Muscle of back (tissue), 11 donors: ENCODE results near the gene TXNDC2. TPM values are rescaled to one million over a fixed set of nuclear protein-coding genes. Genes with fewer than 3 reads are reported as not detected.
A peak's percentile ranks its signal among the peaks of the same experiment; 100 is the strongest.

ENCODE experiments used
- DNase-seq, 3 donors: peaks; one replicate each; pipeline versions ENCODE4 v3.0.0 to v3.0.0-alpha.2; 2013
- polyA plus RNA-seq, 10 donors: library from polyadenylated mRNA; unstranded; fragments of 120-200 nt; gene quantifications; one replicate each; pipeline ENCODE4 v1.2.1, GENCODE V29; 2013; ENCODE audit not compliant: insufficient read length in 10 of 10

The TXNDC2 gene
- polyA plus RNA-seq, 10 donors = 0.04 to 0.12 (median 0.09) TPM; not detected in 4

DNA sequence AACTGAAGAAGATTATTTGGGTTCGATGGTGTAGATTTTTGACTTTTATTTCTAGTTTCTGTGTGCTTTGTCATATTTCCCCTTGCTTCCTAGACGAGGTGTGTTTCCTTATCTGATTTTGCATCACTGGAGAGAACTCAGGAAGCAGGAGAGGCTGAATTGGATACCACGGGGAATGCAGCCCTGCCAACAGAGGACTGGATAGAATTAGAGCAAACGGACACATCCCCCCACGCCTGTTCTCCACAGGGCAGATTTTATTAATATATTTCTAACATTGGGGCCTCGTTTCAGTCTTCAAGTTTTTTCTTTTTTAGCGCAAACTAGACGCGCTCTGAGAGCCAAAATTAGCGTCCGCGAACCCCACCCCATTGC is 27.4 kb downstream of the TXNDC2 start:
- no peak for DNase-seq

DNA sequence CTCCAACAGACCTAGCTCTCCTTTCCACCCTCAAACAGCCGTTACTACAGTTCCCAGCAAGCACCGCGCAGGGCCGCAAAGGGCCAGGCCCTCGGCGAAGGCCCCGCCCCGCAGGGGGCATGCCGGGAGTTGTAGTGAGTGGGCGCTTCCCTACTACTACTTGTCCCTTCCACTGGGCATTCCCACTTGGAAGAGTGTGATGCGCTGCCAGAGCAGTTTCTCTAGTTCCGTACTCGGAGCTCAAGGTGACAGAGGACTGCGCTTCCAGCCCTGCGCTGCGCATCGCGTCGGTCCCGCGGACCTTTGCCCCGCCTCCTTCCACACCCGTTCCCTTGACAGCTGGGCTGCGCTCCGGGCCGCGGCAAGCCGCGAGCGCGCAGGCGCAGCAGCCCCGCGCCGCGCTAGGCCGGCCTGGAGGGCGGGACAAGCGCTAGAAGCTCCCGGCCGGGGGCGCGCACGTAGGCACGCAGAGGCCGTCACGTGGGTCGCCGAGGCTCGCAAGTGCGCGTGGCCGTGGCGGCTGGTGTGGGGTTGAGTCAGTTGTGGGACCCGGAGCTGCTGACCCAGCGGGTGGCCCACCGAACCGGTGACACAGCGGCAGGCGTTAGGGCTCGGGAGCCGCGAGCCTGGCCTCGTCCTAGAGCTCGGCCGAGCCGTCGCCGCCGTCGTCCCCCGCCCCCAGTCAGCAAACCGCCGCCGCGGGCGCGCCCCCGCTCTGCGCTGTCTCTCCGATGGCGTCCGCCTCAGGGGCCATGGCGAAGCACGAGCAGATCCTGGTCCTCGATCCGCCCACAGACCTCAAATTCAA is 28.0 kb downstream of the TXNDC2 start, which contains the start of gene VAPA:
Gene VAPA (plus strand): TSS at position 491 of the 808 bp plus-strand sequence. CDS start 241 bp downstream, at position 732.
- peak; percentile 98 to 100 (median 99) for DNase-seq

DNA sequence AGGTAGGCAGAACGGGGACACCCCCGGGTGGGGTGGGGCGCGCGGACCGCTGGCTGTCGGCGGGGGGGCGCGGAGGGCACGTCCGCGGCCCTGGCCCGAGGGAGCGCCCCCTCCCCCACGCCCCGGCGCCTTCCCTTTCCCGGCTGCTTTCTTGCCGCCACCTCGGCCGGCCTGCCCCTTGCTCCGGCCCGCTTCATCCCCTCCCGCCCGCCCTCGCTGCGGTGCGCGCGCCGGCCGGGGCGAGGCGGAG is 28.5 kb downstream of the TXNDC2 start:
- DNase-seq = no peak

DNA sequence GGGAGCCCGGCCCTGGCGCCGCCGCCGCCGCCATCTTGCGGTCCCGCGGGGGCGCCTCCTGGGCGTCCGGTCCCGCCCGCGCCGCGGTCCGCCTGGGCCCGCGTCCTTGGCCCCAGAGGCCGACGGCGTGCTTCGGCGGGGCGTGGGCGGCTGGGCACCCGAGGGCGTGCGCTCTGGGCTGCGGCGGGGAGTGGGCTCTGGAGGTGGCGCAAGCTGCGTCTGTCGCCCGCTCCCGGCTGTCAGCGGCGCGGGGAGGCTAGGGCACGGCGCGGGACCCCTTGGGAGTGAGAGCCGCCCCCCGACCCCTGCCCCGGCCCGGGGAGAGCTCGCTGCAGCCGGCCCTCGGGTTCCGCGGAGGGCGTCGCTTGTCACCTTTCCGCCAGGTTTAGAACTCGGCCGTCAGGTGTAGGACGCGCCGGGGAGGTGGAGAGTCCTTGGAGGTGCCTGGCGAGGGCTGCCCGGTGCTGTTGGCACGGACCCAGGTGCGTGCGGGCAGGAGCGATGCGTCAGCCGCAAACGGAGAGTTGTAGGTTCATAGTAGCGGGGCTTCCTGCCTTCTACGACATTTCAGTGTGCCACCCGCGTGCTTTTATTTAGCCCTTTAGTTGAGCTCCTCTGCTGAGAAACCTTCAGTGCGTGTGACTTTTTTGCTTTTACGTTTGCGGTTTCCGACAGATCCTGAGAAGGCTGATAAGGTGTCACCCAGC is 29.0 kb downstream of the TXNDC2 start:
- DNase-seq = peak; percentile 49 to 78 (median 53)

DNA sequence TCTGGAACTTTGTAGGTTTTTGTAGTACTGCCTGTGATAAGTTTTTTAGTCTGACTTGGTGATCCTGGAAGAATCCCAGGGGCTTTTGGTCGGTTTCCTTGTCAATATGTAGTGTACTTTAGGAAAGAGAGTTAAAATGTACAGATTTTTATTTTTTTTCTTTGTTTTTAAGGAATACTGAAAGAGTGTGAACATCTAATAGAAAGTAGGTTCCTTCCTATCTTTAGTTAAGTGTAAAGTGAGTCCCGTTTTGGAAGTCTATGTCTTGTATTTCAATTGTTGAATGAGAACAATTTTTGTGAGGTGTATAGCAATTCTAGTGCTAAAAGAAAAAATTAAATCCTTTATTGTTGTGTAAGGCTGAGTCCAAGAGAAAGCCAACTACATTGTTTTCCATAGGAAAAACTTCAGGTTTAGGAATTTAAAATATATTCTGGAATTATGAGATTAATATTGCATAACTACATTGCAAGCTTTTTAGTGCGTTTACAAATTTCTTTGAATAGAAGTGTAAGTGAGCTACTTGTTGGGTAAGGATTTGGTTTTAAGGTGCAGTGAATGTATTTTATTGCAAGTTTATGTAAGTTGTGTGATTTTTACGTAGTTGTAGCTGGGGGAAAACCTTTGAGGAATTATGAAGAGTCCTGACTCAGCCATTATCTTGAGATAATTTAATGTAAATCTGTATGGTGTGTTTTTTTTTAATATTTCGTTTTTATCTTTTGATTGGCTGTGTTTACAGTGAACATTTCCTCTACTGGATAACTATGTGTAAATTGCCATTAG is 29.7 kb downstream of the TXNDC2 start:
- DNase-seq = peak in 1 of 3 donors; percentile 20

DNA sequence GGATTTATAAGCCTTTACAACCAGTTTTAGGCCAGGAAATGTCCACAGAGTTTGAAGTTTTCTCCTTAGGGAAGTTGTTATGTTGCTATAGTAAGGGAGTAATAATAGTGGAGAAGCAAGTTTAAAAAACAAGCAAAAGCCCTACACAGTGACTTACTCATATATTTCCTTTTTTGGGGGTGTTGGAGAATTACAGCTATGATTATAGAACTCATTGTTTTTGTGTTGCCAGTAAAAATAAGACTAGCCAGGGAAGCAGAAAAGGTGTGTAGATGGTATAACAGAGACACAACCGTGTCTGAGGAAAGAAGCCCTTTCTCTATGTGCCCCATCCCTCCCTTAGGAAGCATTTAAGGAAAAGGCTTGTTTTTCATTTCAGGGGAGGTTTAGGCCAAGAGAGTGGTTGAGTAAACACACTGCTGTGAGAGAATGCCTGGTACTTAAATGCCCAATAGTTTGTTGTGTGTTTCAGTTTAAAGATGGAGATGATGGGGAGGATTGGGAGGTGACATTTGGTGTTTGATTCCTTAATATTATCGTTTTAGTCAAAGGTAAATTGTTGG is 30.4 kb downstream of the TXNDC2 start:
- DNase-seq = peak in 1 of 3 donors; percentile 37

DNA sequence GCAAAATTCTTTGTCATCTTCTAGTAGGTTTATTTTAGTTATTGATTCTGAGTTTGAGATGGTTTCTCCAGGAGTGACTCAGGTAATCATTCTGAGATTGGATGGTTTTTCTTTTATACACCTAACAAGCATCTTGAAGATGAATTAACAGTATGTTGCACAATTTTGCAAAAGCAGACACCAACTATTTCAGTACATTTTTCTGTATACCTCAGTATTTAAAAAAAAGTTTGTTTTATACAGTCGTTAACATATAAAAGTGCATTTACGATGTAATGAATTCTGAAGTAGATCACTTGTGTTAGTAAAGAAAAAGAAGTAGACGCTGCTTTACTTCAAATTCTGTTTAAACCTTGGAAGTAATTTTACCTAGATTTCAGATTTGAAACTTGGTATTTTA is 31.0 kb downstream of the TXNDC2 start:
- no peak for DNase-seq

DNA sequence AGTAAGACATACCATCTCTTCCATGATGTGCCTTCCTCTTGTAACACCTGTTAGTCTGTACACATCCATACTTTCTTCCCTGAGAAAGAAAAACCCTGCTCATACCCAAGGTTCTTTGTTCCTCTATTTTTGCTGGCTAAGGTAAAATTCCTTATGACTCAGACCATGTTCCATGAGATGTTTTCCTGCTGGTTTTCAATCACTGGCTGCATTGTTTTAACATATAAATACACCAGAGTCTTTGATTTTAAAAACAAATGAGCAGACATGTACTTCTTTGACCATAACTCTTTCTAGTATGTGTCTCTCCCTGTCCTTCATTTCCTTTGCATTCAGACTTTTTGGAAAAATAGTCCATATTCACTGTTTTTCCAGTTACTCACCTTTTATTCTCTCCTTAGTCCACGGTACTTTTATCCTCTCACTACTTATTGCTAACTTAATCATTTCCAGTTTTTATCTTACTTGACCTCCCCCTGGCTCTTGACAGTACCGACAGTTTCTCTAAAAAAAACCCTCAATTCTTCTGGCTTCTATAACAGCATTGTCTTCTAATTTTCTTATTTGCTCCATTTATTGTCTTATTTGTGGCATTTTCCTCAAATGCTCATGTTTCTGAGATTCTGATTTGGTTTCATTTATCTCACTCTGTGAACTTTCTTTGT is 32.4 kb downstream of the TXNDC2 start:
- peak in 1 of 3 donors; percentile 22 for DNase-seq

DNA sequence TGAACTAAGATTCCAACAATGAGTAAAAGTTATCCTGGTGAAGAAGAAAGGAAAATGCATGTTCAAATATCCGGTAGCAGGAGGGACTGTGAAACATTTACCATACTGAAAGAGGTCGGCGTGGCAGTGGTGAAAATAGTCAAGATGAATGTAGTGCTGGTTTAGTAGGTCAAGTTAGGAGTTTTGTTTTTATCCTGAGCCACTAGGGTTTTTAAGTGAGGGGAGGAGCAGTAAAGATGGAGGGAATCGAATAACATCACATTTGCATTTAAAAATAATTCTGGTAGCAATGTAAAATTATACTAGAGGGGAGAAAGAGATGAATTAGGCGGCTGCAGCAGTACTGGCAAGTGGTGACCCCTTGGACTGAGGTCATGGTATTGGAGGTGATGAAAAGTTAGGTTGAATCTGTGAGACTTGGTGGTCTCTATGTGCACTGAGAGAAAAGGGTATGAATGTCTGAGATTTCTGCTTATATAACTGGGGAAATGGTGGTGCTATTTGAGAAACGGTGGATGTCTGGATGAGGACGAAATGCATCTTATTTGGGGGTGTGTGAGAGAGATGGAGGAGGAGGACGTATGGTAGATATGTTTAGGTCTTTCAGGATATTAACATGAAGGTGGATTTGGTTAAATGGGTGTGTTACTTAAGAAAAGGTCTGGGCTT is 33.9 kb downstream of the TXNDC2 start:
- DNase-seq = no peak

DNA sequence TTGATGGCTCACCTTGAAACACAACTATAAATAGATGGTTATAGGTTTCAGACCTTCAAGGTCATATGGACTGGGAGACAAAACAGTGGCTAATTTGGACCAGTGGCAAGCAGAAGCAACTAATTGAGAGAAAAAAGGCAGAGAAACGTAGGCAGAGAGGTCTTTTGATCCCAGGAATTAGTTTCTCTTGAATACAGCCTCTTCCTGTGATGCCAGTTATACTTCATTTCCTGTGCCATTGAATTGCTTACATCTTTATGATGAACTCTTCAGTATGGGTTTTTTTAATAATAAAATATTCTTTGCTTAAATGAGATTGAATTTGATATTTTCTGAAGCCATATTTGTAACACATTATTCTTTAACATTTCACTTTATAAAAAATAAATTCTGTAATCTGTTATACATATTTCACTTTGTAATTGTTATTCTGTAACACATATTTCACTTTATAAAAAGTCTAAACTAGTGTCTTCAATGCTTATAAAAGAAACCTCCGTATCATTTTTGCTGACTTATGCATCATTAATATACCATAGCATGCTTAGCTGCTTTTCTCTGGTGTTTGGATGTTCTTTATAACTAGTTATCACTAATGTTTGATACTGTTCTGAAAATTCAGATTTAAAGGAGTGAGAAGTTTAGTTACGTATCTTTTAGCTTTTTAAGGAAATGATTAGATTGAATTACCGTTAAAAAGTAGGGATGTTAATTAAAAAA is 37.0 kb downstream of the TXNDC2 start:
- no peak for DNase-seq

DNA sequence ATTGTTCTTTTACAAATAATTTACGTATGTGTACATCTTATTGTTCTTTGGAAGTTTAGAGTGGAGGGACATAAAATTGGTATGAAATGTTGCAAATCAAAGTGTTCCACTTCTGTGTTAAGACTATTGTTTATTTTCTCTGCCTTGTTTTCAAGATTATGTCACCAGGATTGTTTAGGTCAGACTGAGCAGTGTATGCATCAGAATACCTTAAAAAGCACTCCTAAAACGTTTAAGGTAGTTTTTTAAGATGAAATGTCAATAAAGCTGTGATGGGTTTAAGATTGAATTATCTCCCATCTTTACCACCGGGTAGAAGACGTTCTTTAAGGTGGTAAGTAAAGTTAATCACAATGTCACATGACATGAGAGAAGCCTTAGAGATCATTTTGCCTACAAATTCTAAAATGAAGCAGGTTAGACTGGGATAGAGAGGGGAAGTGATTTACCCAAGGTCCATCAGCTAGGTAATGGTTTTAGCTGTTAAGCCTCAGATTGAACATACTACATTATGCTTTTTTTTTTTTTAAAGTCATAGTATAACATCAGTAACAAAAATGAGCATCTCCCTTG is 38.7 kb downstream of the TXNDC2 start:
- DNase-seq = no peak

DNA sequence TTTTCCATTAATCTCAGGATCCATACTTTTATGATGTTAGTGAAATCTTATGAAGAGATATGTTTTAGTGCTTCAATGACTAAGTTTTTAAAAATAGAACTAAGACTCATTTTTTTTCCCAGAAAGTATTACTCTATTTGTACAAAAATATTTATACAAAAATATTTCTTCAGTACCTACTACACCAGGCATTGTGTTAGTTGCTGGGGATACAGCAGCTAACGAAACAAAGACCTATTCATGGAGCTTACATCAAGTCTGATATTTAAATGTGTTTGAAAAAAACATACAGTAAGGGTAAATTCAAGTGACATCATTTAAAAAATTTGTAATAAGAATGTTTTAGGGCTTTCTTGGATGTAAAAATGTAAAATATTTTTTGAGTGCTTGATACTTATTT is 39.6 kb downstream of the TXNDC2 start:
- no peak for DNase-seq

DNA sequence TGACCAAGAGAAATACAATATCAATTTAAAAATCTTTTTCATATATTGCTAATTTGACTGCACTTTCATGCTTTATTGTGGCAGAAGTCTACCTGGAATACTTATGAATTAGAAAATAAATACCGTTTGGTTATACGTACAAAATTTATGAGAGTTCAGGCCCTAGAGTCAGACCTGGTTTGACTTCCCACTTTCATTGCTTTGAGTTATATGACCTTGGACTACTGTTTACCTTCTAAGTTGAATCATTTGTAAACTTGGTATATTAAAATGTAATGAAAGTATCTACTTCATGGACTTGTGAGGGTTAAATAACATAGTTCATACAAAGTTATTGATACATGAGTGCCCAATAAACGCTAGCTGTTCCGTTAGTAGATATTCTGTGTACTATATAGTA is 40.0 kb downstream of the TXNDC2 start:
- no peak for DNase-seq

DNA sequence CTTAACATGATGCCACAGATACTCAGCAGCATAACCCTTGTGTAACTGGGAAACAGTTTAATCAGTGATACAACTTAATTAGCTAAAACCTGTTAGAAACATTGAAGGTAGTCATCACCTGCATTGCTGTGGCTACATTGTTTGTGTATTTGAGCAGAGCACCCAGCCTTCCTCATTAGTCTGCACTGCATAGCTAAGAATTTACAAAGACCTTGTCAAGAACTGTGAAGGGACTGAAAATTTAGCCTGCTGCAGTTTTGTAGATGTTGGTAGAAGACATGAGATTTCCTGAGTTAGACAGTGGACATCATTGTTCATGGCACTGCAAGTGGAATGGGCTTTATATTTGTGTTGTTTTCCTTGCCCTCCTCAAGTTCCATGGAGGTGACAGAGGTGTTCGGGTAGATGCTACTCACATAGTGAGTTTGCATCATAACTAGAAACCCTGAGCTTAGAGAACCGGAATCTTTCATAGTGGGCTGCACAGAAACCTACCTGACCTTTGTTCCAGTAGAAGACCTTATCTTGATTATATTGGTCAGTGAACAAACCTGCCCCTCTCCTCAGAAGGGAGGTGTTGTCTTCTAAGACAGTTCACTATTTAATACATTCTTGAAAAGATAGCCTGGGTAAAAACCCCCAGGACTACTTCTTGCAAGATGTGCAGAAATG is 40.6 kb downstream of the TXNDC2 start:
- no peak for DNase-seq

DNA sequence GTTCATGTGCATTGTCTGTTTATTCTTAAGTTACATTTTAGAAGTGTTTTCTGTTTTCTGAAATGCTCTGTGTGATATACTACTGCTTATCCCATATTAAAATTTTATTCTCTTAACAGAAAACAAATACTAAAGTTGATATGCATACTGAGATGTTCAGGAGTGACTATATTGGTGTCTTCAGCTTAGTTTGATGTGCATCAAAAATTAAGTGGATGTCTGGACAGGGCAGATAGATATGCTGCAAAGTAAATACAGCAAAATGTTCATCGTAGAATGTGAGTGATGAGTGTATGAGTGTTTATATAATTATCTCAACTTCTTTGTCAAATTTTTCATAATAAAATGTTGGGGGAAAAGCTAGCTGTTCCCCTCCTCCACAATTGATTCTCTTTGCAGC is 41.2 kb downstream of the TXNDC2 start:
- no peak for DNase-seq

DNA sequence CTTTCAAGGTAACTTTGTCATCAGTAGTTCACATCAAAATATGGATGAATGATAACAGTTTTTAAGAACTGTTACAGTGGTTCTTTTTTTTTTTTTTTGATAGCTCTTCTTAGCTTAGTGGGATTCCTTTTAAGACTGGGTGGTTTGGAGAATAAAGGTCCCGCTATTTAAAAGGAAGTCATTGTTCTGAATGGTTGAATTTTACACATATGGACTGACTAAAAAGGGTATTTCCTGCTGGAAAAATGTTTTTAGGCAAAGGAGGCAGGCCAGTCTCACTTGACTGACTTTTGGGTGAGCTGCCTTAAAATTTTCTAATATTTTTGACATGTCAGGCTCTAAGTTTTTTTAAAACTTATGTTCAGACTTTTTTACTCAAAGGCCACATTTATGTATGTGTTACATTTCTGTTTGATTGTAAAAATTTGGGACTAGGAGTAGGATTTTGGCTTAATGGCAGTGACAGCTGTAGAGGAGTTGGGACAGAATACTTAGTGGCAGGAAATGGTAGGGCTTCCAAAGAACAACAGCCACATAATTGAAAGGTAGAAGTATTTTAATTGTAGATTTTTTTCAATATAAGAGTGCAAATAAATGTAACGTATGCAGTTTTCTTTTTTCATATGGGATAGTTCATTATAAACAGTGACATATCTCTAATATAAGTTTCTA is 41.8 kb downstream of the TXNDC2 start:
- no peak for DNase-seq

DNA sequence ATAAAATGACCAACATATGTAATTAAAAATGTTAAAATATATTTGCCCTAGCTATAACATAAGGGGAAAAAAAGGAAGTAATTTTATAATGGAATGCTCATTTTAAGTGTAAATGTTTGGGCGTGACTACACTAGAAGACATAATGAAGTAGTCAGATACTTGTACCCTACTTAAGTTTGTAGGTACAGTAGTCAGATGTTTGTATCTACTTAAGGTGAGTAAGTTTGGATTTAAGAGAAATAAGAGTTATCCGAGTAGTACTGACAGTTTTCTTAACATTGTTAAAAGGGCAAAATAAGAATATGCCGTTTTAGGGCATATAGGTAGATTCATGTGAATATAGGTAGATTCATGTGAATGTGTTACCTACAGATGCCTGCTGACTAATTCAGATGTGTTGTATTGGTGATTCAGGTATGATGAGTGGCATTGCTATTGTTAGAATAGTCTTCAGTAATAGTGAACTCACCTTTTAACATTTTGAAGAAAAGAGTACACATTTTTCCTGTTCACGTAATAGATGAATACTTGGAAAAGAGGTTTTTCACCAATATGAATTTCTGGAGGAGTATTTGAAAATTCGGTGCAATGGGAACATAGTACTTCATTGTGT is 43.0 kb downstream of the TXNDC2 start:
- DNase-seq = no peak

DNA sequence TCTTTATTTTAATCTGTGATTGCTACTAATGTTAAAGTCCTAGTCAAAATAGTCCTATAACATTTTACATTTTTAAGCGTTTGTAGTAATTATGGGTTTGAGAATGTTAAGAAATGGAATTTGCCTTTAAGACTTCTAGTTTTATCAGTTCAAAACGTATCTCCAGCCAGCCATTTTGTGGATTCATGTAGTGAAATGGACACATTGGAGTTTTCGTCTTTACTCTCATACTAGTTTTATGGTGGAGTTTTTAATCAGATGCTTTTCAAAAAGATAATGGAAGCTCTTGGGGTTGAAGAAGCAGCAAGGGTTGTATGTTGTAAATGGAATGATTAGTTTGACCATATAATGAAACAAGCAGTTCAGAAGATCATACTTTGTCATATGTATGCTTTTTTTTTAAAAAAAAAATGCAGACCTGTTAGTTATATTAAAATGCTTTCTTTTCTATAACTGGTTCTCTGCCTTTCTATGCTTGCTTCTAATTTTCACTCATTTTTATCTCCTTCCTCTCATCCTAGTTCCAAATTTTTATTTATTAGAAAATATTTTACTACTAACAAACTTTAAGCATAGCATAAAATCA is 44.6 kb downstream of the TXNDC2 start:
- no peak for DNase-seq
